AG08396 (cell line): ENCODE results near the gene PC.
A peak's percentile ranks its signal among the peaks of the same experiment; 100 is the strongest.
"Not testable (repeated sequence)": the region's sequence is repeated elsewhere in the genome, so short reads cannot be mapped to it uniquely, and the experiment has no call there.

Experiments used
- DNase-seq: peaks from one replicate; pipeline ENCODE4 v3.0.0; 2012; ENCODE audit warnings: low spot score, mixed read lengths

Gene PC

GRCh38 chr11:66958232-66958955 lies at the start of gene PC:
Gene PC, minus strand, starts transcription at chr11:66958383. Its CDS starts 86,224 bp downstream, at chr11:66872159.
- DNase-seq = peak; percentile 100

GRCh38 chr11:67007126-67007525 lies 48.9 kb upstream of the PC start:
- no peak for DNase-seq

DNA sequence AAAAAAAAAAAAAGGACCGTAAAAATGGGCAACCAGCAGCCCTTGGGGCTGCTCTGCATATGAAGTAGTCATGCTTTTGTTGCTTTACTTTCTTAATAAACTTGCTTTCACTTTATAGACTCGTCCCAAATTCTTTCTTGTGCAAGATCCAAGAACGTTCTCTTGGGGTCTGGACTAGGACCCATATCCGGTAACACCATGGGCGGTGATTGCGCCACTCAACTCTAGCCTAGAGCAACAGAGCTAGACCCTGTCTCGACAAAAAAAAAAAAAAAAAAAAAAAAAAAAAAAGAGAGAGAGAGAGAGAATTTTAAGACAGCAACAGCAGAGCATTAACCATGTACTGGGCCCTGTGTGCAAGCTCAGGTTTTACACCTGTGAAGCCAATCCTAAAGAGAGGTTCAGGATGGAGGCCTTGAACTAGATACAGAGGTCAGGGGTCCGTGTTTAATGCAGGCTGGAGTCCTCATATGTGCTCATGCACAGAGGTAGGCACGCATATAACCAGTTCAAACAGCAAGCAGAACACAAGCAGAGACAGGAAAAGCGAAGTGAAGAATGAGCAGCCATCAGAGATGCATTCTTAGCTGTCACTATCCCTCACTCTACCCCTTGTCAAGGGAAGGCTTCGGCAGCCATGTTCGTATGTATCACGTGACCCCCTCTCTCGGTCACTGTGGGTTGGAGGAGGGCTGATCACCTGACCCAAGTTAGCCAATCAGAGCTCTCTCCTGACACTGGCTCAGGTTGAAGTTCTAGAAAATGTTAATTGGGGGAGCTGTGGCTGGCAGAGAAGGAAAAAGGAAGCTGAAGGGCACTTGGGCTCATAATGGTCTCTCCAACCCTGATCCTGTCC lies 48.1 kb upstream of the PC start:
- peak; percentile 48 for DNase-seq

DNA sequence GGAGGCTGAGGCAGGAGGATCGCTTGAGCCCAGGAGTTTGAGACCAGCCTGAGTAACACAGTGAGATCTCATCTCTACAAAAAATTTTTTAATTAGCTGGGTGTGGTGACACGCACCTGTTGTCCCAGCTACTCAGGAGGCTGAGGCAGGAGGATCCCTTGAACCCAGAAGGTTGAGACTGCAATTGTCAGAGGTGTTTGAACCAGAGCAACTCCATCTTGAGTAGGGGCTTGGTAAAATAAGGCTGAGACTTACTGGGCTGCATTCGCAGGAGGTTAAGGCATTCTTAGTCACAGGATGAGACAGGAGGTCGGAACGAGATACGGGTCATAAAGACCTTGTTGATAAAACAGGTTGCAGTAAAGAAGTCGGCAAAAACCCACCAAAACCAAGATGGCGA lies 47.0 kb upstream of the PC start:
- not testable (repeated sequence) for DNase-seq

DNA sequence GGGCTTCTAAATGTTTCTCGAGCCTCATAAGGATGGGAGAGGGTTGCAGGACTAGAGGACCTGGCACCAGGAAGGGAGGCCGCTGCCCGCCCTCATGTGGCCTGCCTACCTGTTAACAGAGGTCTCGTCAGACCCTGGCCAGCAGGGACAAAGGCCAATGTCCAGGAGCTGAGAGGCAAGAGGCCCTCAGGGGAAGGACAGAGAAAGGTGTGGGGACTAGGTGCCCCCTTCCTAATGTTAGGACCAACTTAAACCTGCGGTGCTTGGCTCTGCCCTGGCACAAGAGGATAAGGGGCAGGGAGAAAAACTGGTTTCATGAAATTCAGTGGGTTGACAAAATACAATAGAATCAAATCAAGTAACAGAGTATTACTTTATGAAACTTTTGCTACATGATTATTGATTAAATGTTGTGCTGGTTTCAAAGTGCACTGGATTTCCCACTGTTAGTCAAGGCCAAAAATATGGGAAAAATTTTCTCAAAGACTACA lies 44.8 kb upstream of the PC start:
- no peak for DNase-seq

DNA sequence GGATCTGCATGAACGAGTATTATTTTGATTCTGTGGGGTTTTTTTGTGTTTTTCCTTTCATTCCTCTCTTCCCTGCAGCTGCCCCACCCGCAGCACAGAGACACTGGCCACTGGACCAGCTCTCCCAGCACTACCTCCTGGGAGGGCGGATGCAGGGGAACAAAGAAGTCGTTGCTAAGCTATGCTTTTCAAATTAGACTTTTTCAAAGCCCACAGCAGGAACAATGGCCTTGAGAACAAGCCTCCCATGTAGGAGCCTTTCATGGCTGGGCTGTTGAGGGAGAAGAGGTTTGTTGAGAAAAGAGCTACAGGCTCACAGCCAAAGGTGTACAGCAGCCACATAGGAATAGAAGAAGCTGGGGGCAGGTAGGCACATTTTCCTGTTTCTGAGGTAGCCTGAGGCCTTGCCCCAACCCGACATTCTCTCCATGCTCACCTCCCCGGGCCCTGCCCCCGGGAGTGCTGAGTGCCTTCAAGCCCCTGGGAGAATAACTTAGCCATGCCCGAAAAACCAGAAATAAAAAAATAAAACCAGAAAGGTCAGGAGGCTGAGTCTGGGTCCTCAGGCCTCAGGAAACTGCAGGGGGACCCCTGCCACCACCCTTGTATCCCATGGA lies 44.2 kb upstream of the PC start:
- no peak for DNase-seq

- no peak for DNase-seq
Observed at GRCh38 chr11:67001332-67001731, 43.1 kb upstream of the PC start.

DNA sequence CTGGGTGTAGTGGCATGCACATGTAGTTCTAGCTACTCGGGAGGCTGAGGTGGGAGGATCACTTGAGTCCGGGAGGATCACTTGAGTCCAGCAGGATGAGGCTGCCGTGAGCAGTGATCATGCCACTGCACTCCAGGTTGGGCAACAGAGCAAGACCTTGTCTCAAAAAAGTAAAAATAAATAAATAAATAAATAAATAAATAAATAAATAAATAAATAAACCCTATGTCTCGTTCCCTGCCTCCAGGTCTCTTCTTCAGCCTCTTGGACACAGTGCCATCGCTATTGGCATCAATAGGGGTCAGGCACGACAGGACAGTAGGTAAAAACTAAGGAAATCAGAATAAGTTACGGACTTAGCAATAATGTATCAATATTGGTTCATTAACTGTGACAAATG lies 41.4 kb upstream of the PC start:
- DNase-seq = no peak

GRCh38 chr11:66996609-66997273 lies 38.6 kb upstream of the PC start:
- DNase-seq = peak; percentile 66

DNA sequence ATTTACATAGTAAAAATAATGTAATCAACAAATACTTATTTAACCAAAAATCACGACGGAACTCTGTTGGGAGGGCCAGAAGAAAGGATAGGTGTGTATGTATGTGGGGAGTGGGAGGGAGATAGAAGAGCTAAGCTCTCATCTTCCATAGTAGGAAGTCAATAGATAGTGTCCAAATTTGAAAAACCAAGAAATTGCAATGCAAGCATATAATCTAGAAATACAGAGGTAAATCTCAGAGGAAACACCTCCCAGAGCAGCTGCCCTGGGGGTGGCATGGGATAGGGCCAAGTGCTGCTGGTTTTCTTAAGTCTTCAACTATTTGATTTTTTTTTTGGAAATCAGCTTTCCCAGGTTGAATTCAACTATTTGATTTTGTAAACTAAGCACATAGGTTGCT lies 33.9 kb upstream of the PC start:
- no peak for DNase-seq

DNA sequence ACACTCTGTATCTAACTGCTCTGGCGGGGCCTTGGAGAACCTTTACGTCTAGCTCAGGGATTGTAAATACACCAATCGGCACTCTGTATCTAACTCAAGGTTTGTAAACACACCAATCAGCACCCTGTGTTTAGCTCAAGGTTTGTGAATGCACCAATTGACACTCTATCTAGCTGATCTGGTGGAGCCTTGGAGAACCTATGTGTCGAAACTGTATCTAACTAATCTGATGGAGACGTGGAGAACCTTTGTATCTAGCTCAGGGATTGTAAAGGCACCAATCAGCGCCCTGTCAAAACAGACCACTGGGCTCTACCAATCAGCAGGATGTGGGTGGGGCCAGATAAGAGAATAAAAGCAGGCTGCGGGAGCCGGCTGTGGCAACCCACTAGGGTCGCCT lies 31.2 kb upstream of the PC start:
- DNase-seq = not testable (repeated sequence)

GRCh38 chr11:66988741-66989140 lies 30.6 kb upstream of the PC start:
- DNase-seq = not testable (repeated sequence)

DNA sequence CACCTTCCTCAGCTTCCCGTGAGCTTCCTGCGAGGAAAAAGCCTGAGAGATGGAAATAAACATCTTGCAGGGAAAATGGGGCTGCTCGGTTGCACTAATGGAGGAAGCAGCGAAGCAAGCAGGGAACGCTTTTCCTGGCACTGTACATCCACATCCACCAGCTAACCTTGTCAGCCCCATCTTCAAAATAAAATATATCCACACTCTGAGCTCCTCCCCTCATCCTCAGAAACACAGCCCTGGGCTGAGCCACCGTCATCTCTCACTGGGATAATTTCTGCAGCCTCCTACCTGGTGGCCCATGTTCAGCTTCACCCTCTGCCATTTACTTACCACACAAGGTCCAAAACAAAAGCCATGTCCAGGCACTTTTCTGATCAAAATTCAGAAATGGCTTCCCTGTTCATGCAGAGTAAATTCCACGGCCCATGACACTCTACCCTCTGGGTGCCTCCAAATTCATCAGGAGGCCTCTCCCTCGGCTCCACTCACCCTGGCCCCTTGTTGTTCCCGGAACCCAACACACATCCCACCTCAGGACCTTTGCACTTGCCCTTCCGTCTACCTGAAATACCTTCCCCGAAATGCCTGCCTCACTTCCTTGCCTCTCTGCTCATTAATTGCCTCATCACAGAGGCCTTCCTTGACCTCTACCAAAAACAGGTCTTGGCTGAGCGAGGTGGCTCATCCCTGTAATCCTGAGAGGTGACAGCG lies 29.9 kb upstream of the PC start:
- no peak for DNase-seq

DNA sequence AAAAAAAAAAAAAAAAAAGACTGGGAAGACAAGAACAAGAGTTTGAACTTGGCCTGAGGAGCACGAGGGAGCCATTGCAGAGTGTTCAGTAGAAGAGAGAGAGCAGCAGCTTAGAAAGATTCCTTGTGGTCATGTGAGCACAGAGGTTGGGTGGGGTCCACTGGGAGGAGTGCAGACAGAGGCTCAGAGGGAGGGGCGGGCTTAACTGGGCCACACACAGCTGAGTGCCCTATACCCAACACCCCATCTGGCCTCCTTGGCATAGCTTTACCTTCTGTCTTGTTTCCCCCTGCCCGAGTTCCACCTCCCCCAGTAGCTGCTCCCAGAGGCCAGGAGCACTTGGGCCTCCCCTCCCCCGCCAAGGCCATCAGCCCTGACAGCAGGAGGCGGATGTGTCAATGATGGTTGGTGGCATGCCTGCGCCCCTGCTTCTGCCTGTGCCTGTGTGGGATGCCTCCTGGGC lies 29.0 kb upstream of the PC start:
- DNase-seq = no peak

- DNase-seq = no peak
Observed at GRCh38 chr11:66986178-66986545, 28.0 kb upstream of the PC start.

DNA sequence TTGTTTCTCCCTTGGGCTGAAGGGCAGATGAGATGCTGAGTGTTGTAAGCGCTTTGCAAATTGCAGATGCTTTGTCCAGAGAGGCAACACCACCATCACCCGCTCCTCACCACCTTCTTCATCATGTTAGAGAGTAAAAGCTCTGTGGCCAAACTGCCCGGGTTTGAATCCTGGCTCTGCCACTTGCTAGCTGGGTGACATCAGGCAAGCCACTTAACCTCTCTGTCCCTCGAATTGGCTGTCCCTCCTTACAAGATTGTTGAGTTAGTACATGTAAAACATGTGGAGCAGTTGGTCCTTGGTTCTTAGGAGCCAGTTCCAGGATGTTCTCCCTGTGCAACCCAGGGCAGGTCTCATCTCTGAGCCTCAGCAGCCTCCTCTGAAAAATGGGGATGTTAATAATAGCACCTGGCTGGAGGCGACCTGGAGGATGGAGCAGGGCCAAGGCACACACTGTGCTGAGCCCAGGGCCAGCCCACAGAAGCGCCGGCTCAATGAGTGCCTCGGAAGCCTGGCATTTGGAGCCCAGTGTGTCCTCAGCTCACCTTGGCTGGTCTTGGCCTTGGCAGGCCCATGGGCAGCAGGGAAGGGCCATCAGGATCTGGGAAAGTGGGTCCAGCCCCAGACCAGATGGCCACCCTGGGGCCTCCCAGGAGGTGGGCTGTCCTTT lies 27.5 kb upstream of the PC start:
- no peak for DNase-seq

DNA sequence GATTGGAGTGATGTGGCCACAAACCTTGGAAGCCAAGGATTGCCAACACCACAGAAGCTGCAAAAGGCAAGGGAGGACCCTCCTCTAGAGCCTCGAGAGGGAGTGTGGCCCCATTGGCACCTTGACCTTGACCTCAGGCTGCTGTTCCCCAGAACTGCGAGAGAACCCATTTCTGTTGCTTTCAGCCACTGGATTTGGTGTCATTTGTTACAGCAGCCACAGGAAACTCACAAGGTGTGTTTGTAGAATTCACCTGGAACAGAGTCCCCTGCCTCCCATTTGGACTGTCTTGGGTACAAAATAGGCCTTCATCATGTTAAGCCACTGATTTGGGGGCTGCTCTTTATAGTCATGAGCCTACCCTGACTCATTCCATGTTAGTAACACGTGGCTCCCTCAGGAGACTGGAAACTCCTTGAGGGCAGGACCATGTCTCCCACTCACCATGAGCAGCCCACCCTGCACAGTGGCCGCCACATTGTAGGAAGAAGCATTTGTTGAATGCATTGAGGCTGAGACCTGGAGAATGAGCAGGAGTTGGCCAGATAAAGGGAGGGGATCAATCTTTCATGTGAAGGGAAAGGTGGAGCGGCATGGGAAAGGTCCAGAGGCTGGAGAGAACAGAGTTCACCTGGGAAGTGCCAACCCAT lies 25.2 kb upstream of the PC start:
- DNase-seq = no peak

GRCh38 chr11:66981976-66982578 lies 23.9 kb upstream of the PC start:
- DNase-seq = peak; percentile 80

DNA sequence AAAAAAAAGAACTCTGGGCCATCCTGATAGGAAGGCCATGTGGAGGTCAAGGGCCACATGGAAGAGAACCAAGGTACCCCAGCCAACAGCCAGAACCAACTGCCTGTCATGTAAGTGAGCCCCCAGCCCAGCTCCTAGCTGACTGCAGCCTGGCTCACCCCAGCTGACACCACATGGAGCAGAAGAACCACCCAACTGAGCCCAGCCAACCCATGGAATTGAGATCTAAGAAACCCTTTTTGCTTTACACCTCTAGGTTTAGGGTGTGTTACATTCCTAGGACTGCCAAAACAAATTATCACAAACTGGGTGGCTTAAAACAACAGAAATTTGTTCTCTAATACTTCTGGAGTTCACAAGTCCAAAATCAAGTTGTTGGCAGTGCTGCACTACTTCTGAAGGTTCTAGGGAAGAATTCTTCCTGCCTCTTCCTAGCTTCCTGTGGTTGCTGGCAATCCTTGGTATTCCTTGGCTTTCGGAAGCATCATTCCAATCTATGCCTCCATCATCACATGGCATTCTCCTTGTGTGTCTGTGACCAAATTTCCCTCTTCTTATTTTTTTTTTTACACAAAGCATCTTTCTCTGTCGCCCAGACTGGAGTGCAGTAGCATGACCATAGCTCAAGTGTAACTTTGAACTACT lies 21.3 kb upstream of the PC start:
- no peak for DNase-seq

DNA sequence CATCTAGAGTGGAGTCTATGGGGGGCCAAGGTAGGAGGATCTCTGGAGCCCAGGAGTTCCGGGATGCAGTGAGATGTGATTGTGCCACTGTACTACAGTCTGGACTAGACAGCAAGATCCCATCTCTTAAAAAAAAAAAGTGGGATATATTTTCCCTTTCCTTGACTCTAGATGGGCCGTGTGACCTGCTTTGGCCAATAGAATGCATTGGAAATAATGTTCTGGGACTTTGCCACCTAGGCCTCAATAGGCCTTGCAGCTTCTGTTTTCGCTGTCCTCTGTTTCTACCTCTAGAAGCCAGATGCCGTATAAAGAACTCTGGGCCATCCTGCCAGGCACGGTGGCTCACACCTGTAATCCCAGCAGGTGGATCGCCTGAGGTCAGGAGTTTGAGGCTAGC lies 20.5 kb upstream of the PC start:
- DNase-seq = no peak
